Testis (tissue), 3 donors: ENCODE measurements around the gene LRRC38. TPM values are rescaled to one million over a fixed set of nuclear protein-coding genes. Genes with fewer than 3 reads are reported as not detected.

Experiments
- DNase-seq: peaks from one replicate; pipeline ENCODE4 v3.0.0-alpha.2; 2019
- H3K27ac ChIP-seq, 2 donors: fragments of 200-600 bp; sonication (generic); one replicate each; pipeline ENCODE4 v1.5.1; 2019
- H3K27me3 ChIP-seq: fragments of 200-600 bp; sonication (generic); one replicate; pipeline ENCODE4 v1.5.1; 2019
- H3K36me3 ChIP-seq: fragments of 200-600 bp; sonication (generic); one replicate; pipeline ENCODE4 v1.5.1; 2017; ENCODE audit warnings: low read depth; ENCODE audit errors: missing control alignments
- H3K4me1 ChIP-seq: fragments of 200-600 bp; sonication (generic); one replicate; pipeline ENCODE4 v1.5.1; 2019
- H3K4me3 ChIP-seq, 2 donors: fragments of 200-600 bp; sonication (generic); one replicate each; pipeline ENCODE4 v1.5.1; 2017 to 2019
- H3K9me3 ChIP-seq: fragments of 200-600 bp; sonication (generic); one replicate; pipeline ENCODE4 v1.5.1; 2017
- CTCF ChIP-seq, 3 experiments: fragments of 450-650 bp in 2 of 3; fragments of 200-600 bp in 1 of 3; sonication (generic) in 1 of 3; IDR thresholded peaks; one replicate each; pipeline ENCODE4 v1.5.1; 2016 to 2019; ENCODE audit warnings: antibody characterized with exemption in 3 of 3, mild to moderate bottlenecking in 2 of 3, moderate library complexity in 1 of 3
- POLR2A ChIP-seq: fragments of 450-650 bp; IDR thresholded peaks from one replicate; pipeline ENCODE4 v1.6.1; 2017; ENCODE audit warnings: antibody characterized with exemption, mild to moderate bottlenecking, moderate library complexity
- WGBS, 2 donors: methylation state at CpG; one replicate each; pipeline ENCODE4 v1.1.5; 2018; 5-methylcytosine and 5-hydroxymethylcytosine counted together
- intact Hi-C: fragments of 100-400 bp; cut with DNase I; formaldehyde crosslinking; loops from one replicate; pipeline ENCODE4 v1.15.1; 2023; ENCODE audit warnings: low total_unique reads
- polyA plus RNA-seq: library from polyadenylated mRNA; stranded (reverse); fragments of 350-450 nt; fragmentation: Illumina TruSeq; extraction: RNeasy Lipid Tissue Mini Kit (QIAGEN cat#74804); gene quantifications from one replicate; pipeline ENCODE4 v1.2.3, GENCODE V29; 2014; ENCODE audit warnings: low read depth, low replicate concordance; ENCODE audit not compliant: insufficient read depth
- total RNA-seq, 2 donors: library from RNA; depleted of rRNA; stranded (reverse); fragments of >200 nt; gene quantifications; one replicate each; pipeline ENCODE4 v1.2.3, GENCODE V29; 2016

Gene LRRC38
- total and polyA plus RNA-seq, 3 donors from 2014 or later = 0.79 to 1.6 (median 0.91) TPM

GRCh38 chr1:13550663-13551062, 36.9 kb upstream of the LRRC38 start:
- no peaks in the 10 kb centered on the region for H3K36me3 ChIP-seq
- intact Hi-C loops = no loop called here
- no peaks in the 10 kb centered on the region for H3K27me3 ChIP-seq
- TF ChIP-seq POLR2A = no peak
- TF ChIP-seq CTCF (IDR thresholded peaks at IDR 0.05) = no peak
- no peak for DNase-seq
- 45 to 64% methylated on average over 4 of the region's 4 CpGs for WGBS, 2 donors
- H3K4me1 ChIP-seq = peaks cover 5% of the 10 kb centered on the region
- H3K27ac ChIP-seq = no peak overlapping the region
- no peak overlapping the region for H3K4me3 ChIP-seq
- no peaks in the 10 kb centered on the region for H3K9me3 ChIP-seq

GRCh38 chr1:13549521-13549920, 35.7 kb upstream of the LRRC38 start:
- Histone ChIP-seq H3K9me3 (no peaks in the 10 kb centered on the region), H3K4me3 (no peak overlapping the region), H3K4me1 (peaks cover 5% of the 10 kb centered on the region), H3K36me3 (no peaks in the 10 kb centered on the region), H3K27me3 (no peaks in the 10 kb centered on the region), H3K27ac (no peak overlapping the region)
- no peak for DNase-seq
- intact Hi-C loops = no loop called here
- TF ChIP-seq POLR2A = no peak
- TF ChIP-seq CTCF (IDR thresholded peaks at IDR 0.05) = no peak
- 60 to 74% methylated on average over 3 of the region's 3 CpGs for WGBS, 2 donors

GRCh38 chr1:13549021-13549420, 35.2 kb upstream of the LRRC38 start:
- intact Hi-C loops = no loop called here
- 62 to 63% methylated on average over 6 of the region's 6 CpGs for WGBS, 2 donors

GRCh38 chr1:13548281-13548680, 34.5 kb upstream of the LRRC38 start:
- intact Hi-C loops = no loop called here
- H3K9me3 ChIP-seq = no peaks in the 10 kb centered on the region
- TF ChIP-seq CTCF (IDR thresholded peaks at IDR 0.05) (no peak), POLR2A (no peak)
- H3K27ac ChIP-seq = no peak overlapping the region
- peaks cover 5% of the 10 kb centered on the region for H3K4me1 ChIP-seq
- H3K27me3 ChIP-seq = no peaks in the 10 kb centered on the region
- no peaks in the 10 kb centered on the region for H3K36me3 ChIP-seq
- H3K4me3 ChIP-seq = no peak overlapping the region
- 89 to 90% methylated on average over 6 of the region's 6 CpGs for WGBS, 2 donors
- no peak for DNase-seq

More at GRCh38 chr1:13549021-13549420, 35.2 kb upstream of the LRRC38 start:
- H3K4me1 ChIP-seq = peaks cover 5% of the 10 kb centered on the region
- H3K27ac ChIP-seq = no peak overlapping the region
- no peak overlapping the region for H3K4me3 ChIP-seq
- no peaks in the 10 kb centered on the region for H3K36me3 ChIP-seq
- TF ChIP-seq POLR2A = no peak
- no peak for TF ChIP-seq CTCF (IDR thresholded peaks at IDR 0.05)
- DNase-seq = no peak
- no peaks in the 10 kb centered on the region for H3K9me3 ChIP-seq
- no peaks in the 10 kb centered on the region for H3K27me3 ChIP-seq

- Histone ChIP-seq H3K27me3 (no peaks in the 10 kb centered on the region), H3K4me1 (peaks cover 5% of the 10 kb centered on the region), H3K9me3 (no peaks in the 10 kb centered on the region), H3K36me3 (no peaks in the 10 kb centered on the region), H3K4me3 (no peak overlapping the region), H3K27ac (no peak overlapping the region)
- 79 to 100% methylated on average over 3 of the region's 3 CpGs for WGBS, 2 donors
- intact Hi-C loops = no loop called here
- TF ChIP-seq CTCF (IDR thresholded peaks at IDR 0.05) (no peak), POLR2A (no peak)
- no peak for DNase-seq
These were observed 33.0 kb upstream of the LRRC38 start for GRCh38 chr1:13546791-13547190.
